ENCODE results near the gene SMIM1.

Gene SMIM1

DNA sequence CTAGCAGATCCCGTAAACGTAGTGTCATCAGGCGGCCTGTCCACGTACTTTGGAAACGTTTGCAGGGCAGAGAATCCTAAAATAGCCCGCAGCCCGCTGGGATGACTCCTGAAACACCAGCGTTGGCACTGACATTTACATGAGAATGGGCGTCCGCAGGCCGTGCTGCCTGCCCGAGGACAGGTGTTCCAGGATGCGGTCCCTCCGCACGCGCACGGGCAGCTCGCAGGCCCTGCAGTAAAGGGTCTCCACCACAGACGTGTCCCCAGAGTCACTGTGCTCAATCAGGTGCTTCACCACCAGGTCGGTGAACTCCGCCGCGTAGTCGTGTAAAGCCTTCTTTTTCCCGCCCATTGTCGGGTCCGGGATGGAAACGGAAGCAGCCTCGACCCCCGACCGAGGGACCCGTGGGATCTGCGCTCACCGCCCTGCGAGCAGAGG is 26.1 kb upstream of the SMIM1 start:
- Histone ChIP-seq H3K27me3 (ENCODE audit: insufficient read depth, low read length, poor library complexity, severe bottlenecking) (no peaks in the 10 kb centered on the region), H3K9me2 (replicated peaks; ENCODE audit: low read depth, low read length) (no peaks in the 10 kb centered on the region), H3K9ac (ENCODE audit: low read depth, low read length, poor library complexity, severe bottlenecking) (no peak overlapping the region), H3K4me1 (ENCODE audit: insufficient read depth, low read length, poor library complexity, severe bottlenecking) (no peaks in the 10 kb centered on the region), H3K4me3 (ENCODE audit: low read length, poor library complexity, severe bottlenecking) (no peak overlapping the region), H4K20me1 (ENCODE audit: insufficient read depth, low read length, poor library complexity, severe bottlenecking) (no peaks in the 10 kb centered on the region), H3K9me3 (ENCODE audit: insufficient read depth, low read depth, low read length) (no peaks in the 10 kb centered on the region), H3K36me3 (ENCODE audit: insufficient read depth, low read length) (no peaks in the 10 kb centered on the region), H3F3A (ENCODE audit: low read depth) (no peaks in the 10 kb centered on the region), H3K4me2 (ENCODE audit: low read depth, low read length, poor library complexity, severe bottlenecking) (no peak overlapping the region), H3K79me2 (ENCODE audit: insufficient read depth, low read length) (no peaks in the 10 kb centered on the region), H2AFZ (ENCODE audit: low read length) (no peak overlapping the region)
- no peak for TF ChIP-seq EZH2phosphoT487 (IDR thresholded peaks at IDR 0.05; ENCODE audit: borderline replicate concordance)
- TF ChIP-seq, protein P1, sequence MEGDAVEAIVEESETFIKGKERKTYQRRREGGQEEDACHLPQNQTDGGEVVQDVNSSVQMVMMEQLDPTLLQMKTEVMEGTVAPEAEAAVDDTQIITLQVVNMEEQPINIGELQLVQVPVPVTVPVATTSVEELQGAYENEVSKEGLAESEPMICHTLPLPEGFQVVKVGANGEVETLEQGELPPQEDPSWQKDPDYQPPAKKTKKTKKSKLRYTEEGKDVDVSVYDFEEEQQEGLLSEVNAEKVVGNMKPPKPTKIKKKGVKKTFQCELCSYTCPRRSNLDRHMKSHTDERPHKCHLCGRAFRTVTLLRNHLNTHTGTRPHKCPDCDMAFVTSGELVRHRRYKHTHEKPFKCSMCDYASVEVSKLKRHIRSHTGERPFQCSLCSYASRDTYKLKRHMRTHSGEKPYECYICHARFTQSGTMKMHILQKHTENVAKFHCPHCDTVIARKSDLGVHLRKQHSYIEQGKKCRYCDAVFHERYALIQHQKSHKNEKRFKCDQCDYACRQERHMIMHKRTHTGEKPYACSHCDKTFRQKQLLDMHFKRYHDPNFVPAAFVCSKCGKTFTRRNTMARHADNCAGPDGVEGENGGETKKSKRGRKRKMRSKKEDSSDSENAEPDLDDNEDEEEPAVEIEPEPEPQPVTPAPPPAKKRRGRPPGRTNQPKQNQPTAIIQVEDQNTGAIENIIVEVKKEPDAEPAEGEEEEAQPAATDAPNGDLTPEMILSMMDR (conservative IDR thresholded peaks at IDR 0.05; ENCODE audit: low read length): no peak

GRCh38 chr1:3746830-3747521 is 25.6 kb upstream of the SMIM1 start:
- TF ChIP-seq, protein P1 (conservative IDR thresholded peaks at IDR 0.05; ENCODE audit: low read length): no peak
- TF ChIP-seq EZH2phosphoT487 (IDR thresholded peaks at IDR 0.05; ENCODE audit: borderline replicate concordance): no peak
- Histone ChIP-seq H3K79me2 (ENCODE audit: insufficient read depth, low read length) (no peaks in the 10 kb centered on the region), H3K9ac (ENCODE audit: low read depth, low read length, poor library complexity, severe bottlenecking) (no peak overlapping the region), H4K20me1 (ENCODE audit: insufficient read depth, low read length, poor library complexity, severe bottlenecking) (no peaks in the 10 kb centered on the region), H2AFZ (ENCODE audit: low read length) (no peak overlapping the region), H3K36me3 (ENCODE audit: insufficient read depth, low read length) (no peaks in the 10 kb centered on the region), H3K4me3 (ENCODE audit: low read length, poor library complexity, severe bottlenecking) (no peak overlapping the region), H3K4me1 (ENCODE audit: insufficient read depth, low read length, poor library complexity, severe bottlenecking) (no peaks in the 10 kb centered on the region), H3K9me3 (ENCODE audit: insufficient read depth, low read depth, low read length) (no peaks in the 10 kb centered on the region), H3K9me2 (replicated peaks; ENCODE audit: low read depth, low read length) (no peaks in the 10 kb centered on the region), H3F3A (ENCODE audit: low read depth) (no peaks in the 10 kb centered on the region), H3K4me2 (ENCODE audit: low read depth, low read length, poor library complexity, severe bottlenecking) (no peak overlapping the region), H3K27me3 (ENCODE audit: insufficient read depth, low read length, poor library complexity, severe bottlenecking) (no peaks in the 10 kb centered on the region)

- Histone ChIP-seq H3K27me3 (ENCODE audit: insufficient read depth, low read length, poor library complexity, severe bottlenecking) (no peaks in the 10 kb centered on the region), H3K4me2 (ENCODE audit: low read depth, low read length, poor library complexity, severe bottlenecking) (no peak overlapping the region), H3F3A (ENCODE audit: low read depth) (no peaks in the 10 kb centered on the region), H3K4me3 (ENCODE audit: low read length, poor library complexity, severe bottlenecking) (no peak overlapping the region), H3K79me2 (ENCODE audit: insufficient read depth, low read length) (no peaks in the 10 kb centered on the region), H3K36me3 (ENCODE audit: insufficient read depth, low read length) (no peaks in the 10 kb centered on the region), H4K20me1 (ENCODE audit: insufficient read depth, low read length, poor library complexity, severe bottlenecking) (no peaks in the 10 kb centered on the region), H3K4me1 (ENCODE audit: insufficient read depth, low read length, poor library complexity, severe bottlenecking) (no peaks in the 10 kb centered on the region), H3K9ac (ENCODE audit: low read depth, low read length, poor library complexity, severe bottlenecking) (no peak overlapping the region), H3K9me2 (replicated peaks; ENCODE audit: low read depth, low read length) (no peaks in the 10 kb centered on the region), H3K9me3 (ENCODE audit: insufficient read depth, low read depth, low read length) (no peaks in the 10 kb centered on the region), H2AFZ (ENCODE audit: low read length) (no peak overlapping the region)
- TF ChIP-seq, protein P1 (conservative IDR thresholded peaks at IDR 0.05; ENCODE audit: low read length): no peak
- no peak for TF ChIP-seq EZH2phosphoT487 (IDR thresholded peaks at IDR 0.05; ENCODE audit: borderline replicate concordance)
Measured at GRCh38 chr1:3747522-3747848, 25.1 kb upstream of the SMIM1 start.

All from Loucy (cell line).